GM12878 (cell line): ENCODE data around the gene MMD. TPM values are rescaled to one million over a fixed set of nuclear protein-coding genes. Genes with fewer than 3 reads are reported as not detected.

Experiments used
- ATAC-seq: fragments of 200-7000 bp; cut with Tn5 transposase; 3 replicates; pipeline ENCODE4 v1.9.1; 2020; ENCODE audit warnings: mild to moderate bottlenecking, moderate library complexity
- BruUV-seq: library from RNA; stranded (reverse); fragments of 400-500 nt; replicated peaks from 2 replicates; lab custom pipeline; 2021; lab: Mats Ljungman, UMichigan
- CTCF ChIA-PET: fragments of 300-600 bp; sonication (Branson Sonifier 250); formaldehyde crosslinking; extraction: SDS; loops from one replicate; lab custom pipeline; 2021; ENCODE audit warnings: inconsistent platforms; lab: Yijun Ruan, JAX
- POLR2A ChIA-PET: fragments of 350-600 bp; formaldehyde crosslinking; extraction: SDS; loops from one replicate; lab custom pipeline; 2021; ENCODE audit warnings: inconsistent platforms; lab: Charles Lee
- RAD21 ChIA-PET: fragments of 300-600 bp; sonication (Branson Sonifier 250); formaldehyde crosslinking; loops from one replicate; lab custom pipeline; 2023; ENCODE audit warnings: antibody characterized with exemption; ENCODE audit not compliant: unreplicated experiment; lab: Charles Lee
- SMC1A ChIA-PET: fragments of 300-600 bp; sonication (Branson Sonifier 250); formaldehyde crosslinking; loops from one replicate; lab custom pipeline; 2023; ENCODE audit not compliant: unreplicated experiment, uncharacterized antibody; lab: Charles Lee
- DNase-seq: peaks from one replicate; pipeline ENCODE4 v3.0.0-alpha.2; 2011; ENCODE audit warnings: low read depth, low spot score
- FAIRE-seq: peaks from 3 replicates; lab custom pipeline; 2011; peaks lifted over from hg19 to GRCh38; lab: Jason Lieb, UNC
- H2AFZ ChIP-seq: 2 replicates; pipeline ENCODE4 v1.6.0; 2011; ENCODE audit warnings: low read depth, low read length, control low read depth; ENCODE audit not compliant: control insufficient read depth
- H3K27ac ChIP-seq: 2 replicates; pipeline ENCODE4 v1.5.1; 2011; ENCODE audit warnings: control low read depth; ENCODE audit not compliant: control insufficient read depth, insufficient read depth
- H3K27me3 ChIP-seq, 2 experiments: replicated peaks in 1 of 2; 2 replicates each; pipeline versions ENCODE4 v1.6.0 to v1.6.1; 2011; ENCODE audit warnings: low read length in 1 of 2; ENCODE audit not compliant: control insufficient read depth in 2 of 2, insufficient read depth in 2 of 2
- H3K36me3 ChIP-seq, 2 experiments: 2 replicates each; pipeline ENCODE4 v1.5.1; 2011; ENCODE audit warnings: low read length in 1 of 2; ENCODE audit not compliant: control insufficient read depth in 2 of 2, insufficient read depth in 2 of 2
- H3K4me1 ChIP-seq: 2 replicates; pipeline ENCODE4 v1.6.1; 2011; ENCODE audit warnings: mild to moderate bottlenecking, low read length, moderate library complexity, mixed read lengths; ENCODE audit not compliant: control insufficient read depth, insufficient read depth
- H3K4me2 ChIP-seq: 2 replicates; pipeline ENCODE4 v1.6.0; 2011; ENCODE audit warnings: control low read depth; ENCODE audit not compliant: control insufficient read depth, insufficient read depth
- H3K4me3 ChIP-seq: fragments of 200-600 bp; sonication (generic); 2 replicates; pipeline ENCODE4 v1.5.1; 2016
- H3K79me2 ChIP-seq: 2 replicates; pipeline ENCODE4 v1.6.0; 2011; ENCODE audit warnings: low read length; ENCODE audit not compliant: control insufficient read depth, insufficient read depth
- H3K9ac ChIP-seq: 2 replicates; pipeline ENCODE4 v1.8.0; 2011; ENCODE audit warnings: low read length, control low read depth, mixed read lengths; ENCODE audit not compliant: control insufficient read depth, insufficient read depth
- H3K9me3 ChIP-seq: replicated peaks from 3 replicates; pipeline ENCODE4 v1.5.1; 2011; ENCODE audit warnings: mild to moderate bottlenecking, low read length; ENCODE audit not compliant: control insufficient read depth, insufficient read depth
- H4K20me1 ChIP-seq: 2 replicates; pipeline ENCODE4 v1.6.0; 2011; ENCODE audit not compliant: control insufficient read depth, insufficient read depth
- ASH2L ChIP-seq: fragments of 300-600, 200-600 bp; sonication (generic); IDR thresholded peaks from 2 replicates; pipeline ENCODE4 v1.6.1; 2017; ENCODE audit warnings: low read depth, mild to moderate bottlenecking, borderline replicate concordance
- E2F8 ChIP-seq: fragments of 450-650 bp; IDR thresholded peaks from 2 replicates; pipeline ENCODE4 v1.6.1; 2018; ENCODE audit warnings: mild to moderate bottlenecking, low read depth, moderate library complexity; ENCODE audit not compliant: partially characterized antibody
- ETV6 ChIP-seq, 2 experiments: fragments of 450-650 bp in 1 of 2; IDR thresholded peaks in 1 of 2; conservative IDR thresholded peaks in 1 of 2; 2 replicates each; pipeline ENCODE4 v1.6.1; 2014; ENCODE audit warnings: antibody characterized with exemption in 1 of 2, borderline replicate concordance in 1 of 2, low read depth in 1 of 2, mild to moderate bottlenecking in 1 of 2, moderate library complexity in 1 of 2
- KLF5 ChIP-seq: fragments of 450-650 bp; IDR thresholded peaks from 2 replicates; pipeline ENCODE4 v1.6.1; 2014; ENCODE audit warnings: mild to moderate bottlenecking; ENCODE audit not compliant: partially characterized antibody
- NFXL1 ChIP-seq: fragments of 450-650 bp; IDR thresholded peaks from 2 replicates; pipeline ENCODE4 v1.6.1; 2017; ENCODE audit warnings: antibody characterized with exemption, mild to moderate bottlenecking, borderline replicate concordance
- NRF1 ChIP-seq: conservative IDR thresholded peaks from 2 replicates; pipeline ENCODE4 v1.6.1; 2011; ENCODE audit warnings: mild to moderate bottlenecking, low read depth, low read length, improper control_type of control experiment
- SMC3 ChIP-seq: IDR thresholded peaks from 2 replicates; pipeline ENCODE4 v1.6.1; 2011; ENCODE audit warnings: low read length, improper control_type of control experiment, borderline replicate concordance
- TCF12 ChIP-seq: IDR thresholded peaks from 2 replicates; pipeline ENCODE4 v1.6.1; 2011; ENCODE audit warnings: low read depth, mild to moderate bottlenecking, low read length
- ZBED1 ChIP-seq: IDR thresholded peaks from 2 replicates; pipeline ENCODE4 v1.6.1; 2016; ENCODE audit warnings: borderline replicate concordance
- ZNF217 ChIP-seq: fragments of 450-650 bp; IDR thresholded peaks from 2 replicates; pipeline ENCODE4 v1.6.1; 2017; ENCODE audit warnings: antibody characterized with exemption, mild to moderate bottlenecking
- ZSCAN29 ChIP-seq: fragments of 450-650 bp; IDR thresholded peaks from 2 replicates; pipeline ENCODE4 v1.6.1; 2017; ENCODE audit warnings: mild to moderate bottlenecking, moderate library complexity
- WGBS: methylation state at CpG from one replicate; pipeline ENCODE4 v1.1.6; 2016; ENCODE audit warnings: low lambda C conversion rate; ENCODE audit not compliant: insufficient replicate concordance, insufficient coverage; ENCODE audit errors: missing lambda C conversion rate; 5-methylcytosine and 5-hydroxymethylcytosine counted together
- in situ Hi-C: fragments of 300-500 bp; cut with MboI; formaldehyde crosslinking; loops from 9 replicates; pipeline ENCODE4 v1.14.3; 2018; ENCODE audit warnings: mixed read lengths
- intact Hi-C: fragments of 100-400 bp; cut with micrococcal nuclease; formaldehyde crosslinking; loops from one replicate; pipeline ENCODE4 v1.14.2; 2022; ENCODE audit not compliant: unreplicated experiment
- polyA plus RNA-seq, 11 experiments: library from polyadenylated mRNA; depleted of rRNA in 4 of 11; unstranded in 6 of 11; stranded (reverse) in 5 of 11; fragments of >200 nt; fragmentation: Nextera tagmentation in 4 of 11; fragmentation: Illumina TruSeq in 1 of 11; extraction: Ambion mirVana in 4 of 11; extraction: Trizol in 1 of 11; gene quantifications; 1 replicate in 1 of 11; 2 replicates in 10 of 11; pipeline versions ENCODE4 v1.2.1 to v1.2.3, GENCODE V29; 2011 to 2016; ENCODE audit warnings: inconsistent platforms in 2 of 11, missing spikeins in 2 of 11, low read depth in 1 of 11
- total RNA-seq, 4 experiments: library from RNA; depleted of rRNA in 3 of 4; stranded (reverse); fragments of >200 nt in 3 of 4; fragmentation: Illumina TruSeq in 1 of 4; extraction: Trizol in 1 of 4; gene quantifications; 2 replicates each; pipeline versions ENCODE4 v1.2.1 to v1.2.3, GENCODE V29; 2013 to 2021
- TF ChIP-seq, protein P1 (sequence below): IDR thresholded peaks from 2 replicates; pipeline ENCODE4 v1.6.1; 2012; ENCODE audit warnings: low read depth, low read length, improper control_type of control experiment
- TF ChIP-seq, protein P2 (sequence below): IDR thresholded peaks from 2 replicates; pipeline ENCODE4 v1.6.1; 2011; ENCODE audit warnings: borderline replicate concordance, low read depth, mild to moderate bottlenecking, moderate library complexity, mixed read lengths, low read length; ENCODE audit not compliant: insufficient read depth; ENCODE audit errors: extremely low read length

MMD gene
- total and polyA plus RNA-seq, 10 of the 15 experiments (the other 5 are each of a cell fraction or from before 2014, with no cell fraction given), result 8.0 to 46.7 (median 22.3) TPM

GRCh38 chr17:55346658-55347057 is 75.0 kb downstream of the MMD start:
- POLR2A ChIA-PET, result no interaction called here
- RAD21 ChIA-PET, result interaction anchor here (1.6 to 3.2 kb wide), 2 partner anchors 49 to 353 kb away, joined by 4 to 26 read pairs; no protein-coding TSS in a partner anchor
- CTCF ChIA-PET, result interaction anchor here (0.6 to 8.6 kb wide), 5 partner anchors 10 to 355 kb away, joined by 3 to 95 read pairs (median 9); no protein-coding TSS in a partner anchor
- H3K9me3 ChIP-seq, result no peaks in the 10 kb centered on the region
- H3K36me3 ChIP-seq, result no peaks in the 10 kb centered on the region
- H3K27me3 ChIP-seq, result no peaks in the 10 kb centered on the region
- no peaks in the 10 kb centered on the region for H4K20me1 ChIP-seq
- BruUV-seq, result no TSS peak
- WGBS, result 0% methylated on average over 1 of the region's 1 CpG
- no peaks in the 10 kb centered on the region for H3K4me1 ChIP-seq
- H3K9ac ChIP-seq, result no peak overlapping the region
- no peaks in the 10 kb centered on the region for H3K79me2 ChIP-seq
- SMC1A ChIA-PET, result interaction anchor here (1.5 to 3.1 kb wide), 4 partner anchors 9 to 354 kb away, joined by 3 to 27 read pairs (median 14); no protein-coding TSS in a partner anchor
- intact Hi-C loops (no loop called here), in situ Hi-C loops (no loop called here)
- H3K27ac ChIP-seq, result no peak overlapping the region
- H3K4me3 ChIP-seq, result no peak overlapping the region
- H3K4me2 ChIP-seq, result no peak overlapping the region
- DNase-seq, result no peak
- TF ChIP-seq SMC3, result no peak
- TF ChIP-seq ETV6 (conservative IDR thresholded peaks at IDR 0.05 in 1 of 2, IDR thresholded peaks at IDR 0.05 in 1 of 2; ENCODE audit: borderline replicate concordance in 1 of 2, low read depth in 1 of 2), result no peak
- TF ChIP-seq NFXL1, result no peak
- no peak for ATAC-seq
- no peak overlapping the region for H2AFZ ChIP-seq
- no peak for FAIRE-seq

DNA sequence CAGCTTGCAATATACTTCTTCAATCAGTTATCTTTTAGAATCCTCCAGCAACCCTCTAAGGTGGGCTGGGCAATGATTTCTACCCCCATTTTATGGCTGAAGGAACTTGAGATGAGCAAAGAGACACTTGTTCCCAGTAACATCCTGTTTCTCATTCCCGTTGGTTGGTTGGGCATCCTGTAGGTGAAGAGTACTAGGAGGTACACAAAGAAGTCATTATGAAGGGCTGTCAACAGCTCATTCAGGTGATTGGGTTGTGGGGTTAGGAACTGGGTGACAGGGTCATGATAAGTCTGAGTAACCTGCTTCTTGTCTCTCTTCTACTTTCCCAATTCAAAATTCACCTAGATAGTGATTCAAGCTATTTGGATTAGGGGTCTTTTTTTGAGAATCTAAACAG is 76.5 kb downstream of the MMD start:
- no peak for DNase-seq
- Histone ChIP-seq H3K27ac (no peak overlapping the region), H3K4me3 (no peak overlapping the region), H3K4me2 (no peak overlapping the region), H3K4me1 (no peaks in the 10 kb centered on the region), H3K9ac (no peak overlapping the region), H3K79me2 (no peaks in the 10 kb centered on the region), H3K9me3 (no peaks in the 10 kb centered on the region), H3K27me3 (no peaks in the 10 kb centered on the region)
- POLR2A ChIA-PET, result no interaction called here
- BruUV-seq, result no TSS peak
- no peak for ATAC-seq
- no peak for FAIRE-seq
- SMC1A ChIA-PET, result interaction anchor here (0.6 to 1.9 kb wide), 4 partner anchors 11 to 351 kb away, joined by 3 to 7 read pairs (median 3); no protein-coding TSS in a partner anchor
- intact Hi-C loops, result no loop called here
- TF ChIP-seq ASH2L (no peak), KLF5 (no peak), ZSCAN29 (no peak), NRF1 (no peak), E2F8 (no peak), TCF12 (no peak), ZBED1 (no peak), ZNF217 (no peak)
- TF ChIP-seq, protein P1, sequence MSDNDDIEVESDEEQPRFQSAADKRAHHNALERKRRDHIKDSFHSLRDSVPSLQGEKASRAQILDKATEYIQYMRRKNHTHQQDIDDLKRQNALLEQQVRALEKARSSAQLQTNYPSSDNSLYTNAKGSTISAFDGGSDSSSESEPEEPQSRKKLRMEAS, result no peak
- TF ChIP-seq, protein P2, sequence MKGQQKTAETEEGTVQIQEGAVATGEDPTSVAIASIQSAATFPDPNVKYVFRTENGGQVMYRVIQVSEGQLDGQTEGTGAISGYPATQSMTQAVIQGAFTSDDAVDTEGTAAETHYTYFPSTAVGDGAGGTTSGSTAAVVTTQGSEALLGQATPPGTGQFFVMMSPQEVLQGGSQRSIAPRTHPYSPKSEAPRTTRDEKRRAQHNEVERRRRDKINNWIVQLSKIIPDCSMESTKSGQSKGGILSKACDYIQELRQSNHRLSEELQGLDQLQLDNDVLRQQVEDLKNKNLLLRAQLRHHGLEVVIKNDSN, result no peak
- TF ChIP-seq, all 136 proteins: peak for 0
- Histone ChIP-seq H4K20me1 (no peaks in the 10 kb centered on the region), H2AFZ (no peak overlapping the region), H3K36me3 (no peaks in the 10 kb centered on the region)
- CTCF ChIA-PET, result interaction anchor here (0.6 to 8.6 kb wide), 4 partner anchors 51 to 1119 kb away, joined by 3 to 95 read pairs (median 4); no protein-coding TSS in a partner anchor
- 0% methylated on average over 1 of the region's 1 CpG for WGBS
- RAD21 ChIA-PET, result no interaction called here
- in situ Hi-C loops, result no loop called here
